GM18517 (cell line): ENCODE data around the gene POLR2E.

ENCODE experiments used
- ATAC-seq: cut with Tn5 transposase; IDR thresholded peaks from one replicate; pipeline ENCODE4 v1.9.1; 2021; ENCODE audit warnings: mild to moderate bottlenecking, moderate library complexity; ENCODE audit not compliant: unreplicated experiment

The POLR2E gene

GRCh38 chr19:1051791-1052190 is 43.4 kb downstream of the POLR2E start:
- no peak for ATAC-seq

- ATAC-seq = no peak
These were observed 44.0 kb downstream of the POLR2E start for GRCh38 chr19:1050989-1051788.

GRCh38 chr19:1049800-1050199 is 45.4 kb downstream of the POLR2E start:
- ATAC-seq = no peak

- ATAC-seq = no peak
These were observed 46.1 kb downstream of the POLR2E start for GRCh38 chr19:1049106-1049505.

- no peak for ATAC-seq
These were observed 47.5 kb downstream of the POLR2E start for GRCh38 chr19:1047696-1048147.

- ATAC-seq = no peak
These were observed 48.1 kb downstream of the POLR2E start for GRCh38 chr19:1046836-1047695.

GRCh38 chr19:1046117-1046626 is 49.0 kb downstream of the POLR2E start:
- ATAC-seq = no peak

GRCh38 chr19:1045247-1045603 is 50.0 kb downstream of the POLR2E start:
- no peak for ATAC-seq

GRCh38 chr19:1042689-1043511 is 52.3 kb downstream of the POLR2E start:
- no peak for ATAC-seq

- no peak for ATAC-seq
These were observed 53.1 kb downstream of the POLR2E start for GRCh38 chr19:1041835-1042685.

- no peak for ATAC-seq
These were observed 53.8 kb downstream of the POLR2E start for GRCh38 chr19:1041272-1041834.

- no peak for ATAC-seq
These were observed 54.5 kb downstream of the POLR2E start for GRCh38 chr19:1040476-1041271.

- ATAC-seq = peak; percentile 65
These were observed 55.3 kb downstream of the POLR2E start, which contains the start of gene ABCA7 for GRCh38 chr19:1039646-1040475. Gene ABCA7, plus strand, starts transcription at chr19:1040107. Its CDS starts 1,255 bp downstream, at chr19:1041362.

- ATAC-seq = no peak
These were observed 56.1 kb downstream of the POLR2E start for GRCh38 chr19:1038978-1039645.

- ATAC-seq = no peak
These were observed 57.5 kb downstream of the POLR2E start for GRCh38 chr19:1037621-1038064.
